ENCODE measurements around the gene NPHS2. TPM values are rescaled to one million over a fixed set of nuclear protein-coding genes. Genes with fewer than 3 reads are reported as not detected.

NPHS2 gene
- total and polyA plus RNA-seq, 2 of the 4 experiments (the other 2 are of a cell fraction) = not detected

GRCh38 chr1:179509384-179509783 lies 66.4 kb downstream of the NPHS2 start:
- DNase-seq (no peak), ATAC-seq (ENCODE audit: low read depth) (no peak)
- TF ChIP-seq CHD1 (IDR thresholded peaks at IDR 0.05; ENCODE audit: low read depth, low read length) = no peak
- 0 out of 2 replicates have a peak, but pooled peaks have one; percentile 15 for TF ChIP-seq MAFK (IDR thresholded peaks at IDR 0.05; ENCODE audit: low read depth, low read length)
- TF ChIP-seq POLR2A (IDR thresholded peaks at IDR 0.05; ENCODE audit: low read depth, low read length) = no peak
- no peak overlapping the region for H2AK9ac ChIP-seq (replicated peaks; ENCODE audit: low read depth, low read length, poor library complexity)
- no peaks in the 10 kb centered on the region for H3K36me3 ChIP-seq (ENCODE audit: control insufficient read depth, insufficient read depth, low read length)
- WGBS, 2 experiments (ENCODE audit: extremely low coverage in 2 of 2, insufficient read length in 1 of 2) = 56% methylated on average over 2 of the region's 4 CpGs; no CpG with 5 or more reads in 1 of the 2 experiments
- dilution Hi-C loops (cut with HindIII; ENCODE audit: low sequenced_read_pairs, unreplicated experiment) = no loop called here
- H3K4me1 ChIP-seq (ENCODE audit: control insufficient read depth, insufficient read depth, low read length) = no peaks in the 10 kb centered on the region
- H3K14ac ChIP-seq (replicated peaks; ENCODE audit: low read depth, low read length) = no peak overlapping the region
- H3K4me2 ChIP-seq (ENCODE audit: low read depth, low read length) = no peak overlapping the region
- no peak overlapping the region for H2BK20ac ChIP-seq (ENCODE audit: low read depth, low read length)
- H3K4ac ChIP-seq (ENCODE audit: low read depth, low read length) = no peak overlapping the region
- no peak overlapping the region for H3K56ac ChIP-seq (ENCODE audit: extremely low read depth, insufficient read depth, low read length)
- no peak overlapping the region for H2AFZ ChIP-seq (replicated peaks; ENCODE audit: low read length, poor library complexity)
- no peak overlapping the region for H2AK5ac ChIP-seq (ENCODE audit: low read depth, low read length)
- H3K27ac ChIP-seq (ENCODE audit: insufficient read depth, low read length) = no peak overlapping the region
- intact Hi-C loops (cut with micrococcal nuclease) = no loop called here
- H3K27me3 ChIP-seq (ENCODE audit: control insufficient read depth, insufficient read depth, low read length) = no peaks in the 10 kb centered on the region
- no peaks in the 10 kb centered on the region for H3K79me1 ChIP-seq (ENCODE audit: low read depth in 1 of 2, low read length in 2 of 2)
- ChIA-PET CTCF (no interaction called here), POLR2A (ENCODE audit: unreplicated experiment) (no interaction called here)
- no peak overlapping the region for H2BK15ac ChIP-seq (ENCODE audit: low read depth, low read length)
- H3K18ac ChIP-seq (ENCODE audit: low read depth, low read length) = no peak overlapping the region
- BruUV-seq (replicated peaks) = no TSS peak
- no peak overlapping the region for H4K8ac ChIP-seq (ENCODE audit: low read depth in 2 of 2, low read length in 2 of 2)
- in situ Hi-C loops (cut with MboI; ENCODE audit: low sequenced_read_pairs) = no loop called here
- no peak overlapping the region for H4K91ac ChIP-seq (ENCODE audit: insufficient read depth, low read depth, low read length)
- no peaks in the 10 kb centered on the region for H3K9me1 ChIP-seq (ENCODE audit: insufficient read depth, low read length)
- H3K9me3 ChIP-seq (ENCODE audit: control insufficient read depth, insufficient read depth, low read length) = no peaks in the 10 kb centered on the region
- H4K5ac ChIP-seq (ENCODE audit: low read depth, low read length) = no peak overlapping the region
- H2BK120ac ChIP-seq (ENCODE audit: low read depth, low read length) = no peak overlapping the region
- H2BK5ac ChIP-seq (ENCODE audit: low read depth, low read length, poor library complexity, severe bottlenecking) = no peak overlapping the region
- no peak overlapping the region for H3K9ac ChIP-seq (ENCODE audit: low read depth, low read length)
- no peak overlapping the region for H3K23ac ChIP-seq (ENCODE audit: low read depth, low read length)
- no peak overlapping the region for H3K4me3 ChIP-seq (ENCODE audit: insufficient read depth, low read depth, low read length)
- H4K20me1 ChIP-seq (ENCODE audit: insufficient read depth, low read length) = no peaks in the 10 kb centered on the region

All from IMR-90 (cell line).